ENCODE results near the gene FBN2.

The FBN2 gene

GRCh38 chr5:128559300-128560297 is 21.6 kb upstream of the FBN2 start:
- H3K4me3 ChIP-seq, result no peak overlapping the region
- H3K27me3 ChIP-seq, result no peaks in the 10 kb centered on the region
- no peak overlapping the region for H3K4me2 ChIP-seq
- H3K9ac ChIP-seq, result no peak overlapping the region
- H3K9me3 ChIP-seq (replicated peaks in 1 of 11), result peaks cover 0 to 4% (median 0%) of the 10 kb centered on the region in 11 experiments; a peak in 4 of 22 replicates
- no peak for TF ChIP-seq Cebpa-rat (IDR thresholded peaks at IDR 0.05)
- no peak overlapping the region for H3K27ac ChIP-seq
- no peaks in the 10 kb centered on the region for H3K36me3 ChIP-seq
- H4K20me1 ChIP-seq, result no peaks in the 10 kb centered on the region
- H3K4me1 ChIP-seq, result no peaks in the 10 kb centered on the region

GRCh38 chr5:128553747-128554146 is 15.7 kb upstream of the FBN2 start:
- no peak overlapping the region for H3K4me2 ChIP-seq
- H3K27ac ChIP-seq, result no peak overlapping the region
- no peaks in the 10 kb centered on the region for H3K36me3 ChIP-seq
- no peak overlapping the region for H3K4me3 ChIP-seq
- H3K27me3 ChIP-seq, result no peaks in the 10 kb centered on the region
- no peaks in the 10 kb centered on the region for H3K4me1 ChIP-seq
- TF ChIP-seq Cebpa-rat (IDR thresholded peaks at IDR 0.05), result no peak
- H3K9ac ChIP-seq, result no peak overlapping the region
- peaks cover 21 to 36% (median 32%) of the 10 kb centered on the region in 11 experiments for H3K9me3 ChIP-seq (replicated peaks in 1 of 11)
- H4K20me1 ChIP-seq, result no peaks in the 10 kb centered on the region

- Histone ChIP-seq H3K27me3 (no peaks in the 10 kb centered on the region), H3K27ac (no peak overlapping the region), H3K9ac (no peak overlapping the region), H4K20me1 (no peaks in the 10 kb centered on the region), H3K36me3 (no peaks in the 10 kb centered on the region), H3K4me3 (no peak overlapping the region), H3K4me1 (no peaks in the 10 kb centered on the region), H3K4me2 (no peak overlapping the region), H3K9me3 (replicated peaks in 1 of 11) (peaks cover 21 to 36% (median 32%) of the 10 kb centered on the region in 11 experiments)
- TF ChIP-seq Cebpa-rat (IDR thresholded peaks at IDR 0.05), result no peak
Observed at GRCh38 chr5:128551476-128551875, 13.4 kb upstream of the FBN2 start.

- peaks cover 25 to 38% (median 31%) of the 10 kb centered on the region in 11 experiments for H3K9me3 ChIP-seq (replicated peaks in 1 of 11)
- no peaks in the 10 kb centered on the region for H4K20me1 ChIP-seq
- H3K4me1 ChIP-seq, result no peaks in the 10 kb centered on the region
- TF ChIP-seq Cebpa-rat (IDR thresholded peaks at IDR 0.05), result no peak
- no peak overlapping the region for H3K9ac ChIP-seq
- H3K36me3 ChIP-seq, result no peaks in the 10 kb centered on the region
- no peak overlapping the region for H3K27ac ChIP-seq
- no peak overlapping the region for H3K4me2 ChIP-seq
- no peak overlapping the region for H3K4me3 ChIP-seq
- H3K27me3 ChIP-seq, result no peaks in the 10 kb centered on the region
Observed at GRCh38 chr5:128549496-128549895, 11.5 kb upstream of the FBN2 start.

- no peak overlapping the region for H3K9ac ChIP-seq
- no peak for TF ChIP-seq Cebpa-rat (IDR thresholded peaks at IDR 0.05)
- H3K27ac ChIP-seq, result no peak overlapping the region
- no peak overlapping the region for H3K4me3 ChIP-seq
- H3K36me3 ChIP-seq, result no peaks in the 10 kb centered on the region
- peaks cover 0 to 14% (median 9%) of the 10 kb centered on the region in 11 experiments; a peak in 16 of 22 replicates for H3K9me3 ChIP-seq (replicated peaks in 1 of 11)
- H3K4me2 ChIP-seq, result no peak overlapping the region
- H3K27me3 ChIP-seq, result no peaks in the 10 kb centered on the region
- H4K20me1 ChIP-seq, result no peaks in the 10 kb centered on the region
- H3K4me1 ChIP-seq, result no peaks in the 10 kb centered on the region
Observed at GRCh38 chr5:128546658-128547281, 8.7 kb upstream of the FBN2 start.

GRCh38 chr5:128541385-128541784 is 3.3 kb upstream of the FBN2 start:
- no peaks in the 10 kb centered on the region for H3K36me3 ChIP-seq
- peaks cover 30 to 43% (median 35%) of the 10 kb centered on the region in 11 experiments for H3K9me3 ChIP-seq (replicated peaks in 1 of 11)
- H3K9ac ChIP-seq, result no peak overlapping the region
- no peak overlapping the region for H3K4me3 ChIP-seq
- no peaks in the 10 kb centered on the region for H3K27me3 ChIP-seq
- TF ChIP-seq Cebpa-rat (IDR thresholded peaks at IDR 0.05), result no peak
- H3K4me1 ChIP-seq, result no peaks in the 10 kb centered on the region
- H3K27ac ChIP-seq, result no peak overlapping the region
- H3K4me2 ChIP-seq, result no peak overlapping the region
- H4K20me1 ChIP-seq, result no peaks in the 10 kb centered on the region

- H3K27ac ChIP-seq, result no peak overlapping the region
Observed at GRCh38 chr5:128539038-128539429, 989 bp upstream of the FBN2 start.

GRCh38 chr5:128538250-128539037 is 399 bp upstream of the FBN2 start:
- Histone ChIP-seq H3K27me3 (no peaks in the 10 kb centered on the region), H4K20me1 (no peaks in the 10 kb centered on the region), H3K36me3 (no peaks in the 10 kb centered on the region), H3K9ac (no peak overlapping the region), H3K27ac (no peak overlapping the region), H3K4me1 (no peaks in the 10 kb centered on the region), H3K4me3 (no peak overlapping the region), H3K9me3 (replicated peaks in 1 of 11) (peaks cover 29 to 36% (median 34%) of the 10 kb centered on the region in 11 experiments), H3K4me2 (no peak overlapping the region)
- TF ChIP-seq Cebpa-rat (IDR thresholded peaks at IDR 0.05), result no peak

More at GRCh38 chr5:128539038-128539429, 989 bp upstream of the FBN2 start:
- H3K4me3 ChIP-seq, result no peak overlapping the region
- no peaks in the 10 kb centered on the region for H3K27me3 ChIP-seq
- no peaks in the 10 kb centered on the region for H3K4me1 ChIP-seq
- H3K9me3 ChIP-seq (replicated peaks in 1 of 11), result peaks cover 30 to 36% (median 35%) of the 10 kb centered on the region in 11 experiments
- TF ChIP-seq Cebpa-rat (IDR thresholded peaks at IDR 0.05), result no peak
- H4K20me1 ChIP-seq, result no peaks in the 10 kb centered on the region
- H3K9ac ChIP-seq, result no peak overlapping the region
- H3K36me3 ChIP-seq, result no peaks in the 10 kb centered on the region
- H3K4me2 ChIP-seq, result no peak overlapping the region

All from BLaER1 treated with 17β-estradiol and CSF1 and Interleukin-3, amounts not matched to agents 10 nM and 100 nM (cell line).